Hypothalamus (tissue), 51 donors: ENCODE results near the gene NDST1.

Experiments
- DNase-seq, 51 donors: peaks; one replicate each; lab custom pipeline; 2025; lab: John Stamatoyannopoulos, UW

NDST1 gene

GRCh38 chr5:150600616-150601490 is 92.9 kb downstream of the NDST1 start:
- peak in 1 of 51 donors; percentile 10 for DNase-seq

DNA sequence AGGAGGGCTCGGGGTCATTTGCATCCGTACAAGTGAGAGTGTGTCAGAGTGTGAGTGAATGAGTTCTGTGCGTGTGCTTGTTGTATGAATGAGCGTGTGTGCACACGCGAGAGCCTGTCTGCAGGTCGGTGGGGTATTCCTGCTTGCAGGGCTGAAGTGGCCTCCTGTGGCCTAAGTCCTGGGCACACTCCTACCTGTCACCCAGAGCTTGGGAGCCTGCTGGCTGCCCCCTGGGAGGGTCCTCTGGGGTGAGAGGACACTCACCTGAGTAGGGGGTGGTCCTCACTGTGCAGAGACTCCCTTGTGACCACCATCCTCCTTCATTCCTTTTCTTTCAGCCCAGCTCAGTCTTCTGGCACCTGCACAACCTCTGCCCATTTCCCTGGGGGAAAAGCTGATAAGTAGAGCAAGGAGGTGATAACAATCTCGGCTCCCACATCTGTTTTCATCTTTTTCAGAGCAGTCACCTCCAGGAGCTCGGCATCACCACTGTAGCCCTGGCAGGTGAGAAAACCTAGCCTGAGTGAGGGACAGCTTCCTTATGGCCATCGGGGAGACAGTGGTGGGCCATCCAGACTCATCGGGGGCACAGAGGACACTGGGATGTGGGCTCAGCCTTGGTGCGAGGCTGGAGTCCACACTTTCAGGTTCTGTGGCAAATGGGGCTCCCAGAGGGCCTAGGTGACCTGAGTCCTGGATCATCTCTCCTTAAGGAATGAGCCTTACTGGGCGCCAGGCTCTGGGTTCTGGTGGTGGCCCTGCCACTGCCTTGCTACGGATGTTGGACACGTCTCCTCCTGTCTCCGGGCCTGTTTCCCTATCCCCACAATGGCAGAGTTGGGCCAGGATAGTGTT is 93.8 kb downstream of the NDST1 start:
- no peak for DNase-seq

DNA sequence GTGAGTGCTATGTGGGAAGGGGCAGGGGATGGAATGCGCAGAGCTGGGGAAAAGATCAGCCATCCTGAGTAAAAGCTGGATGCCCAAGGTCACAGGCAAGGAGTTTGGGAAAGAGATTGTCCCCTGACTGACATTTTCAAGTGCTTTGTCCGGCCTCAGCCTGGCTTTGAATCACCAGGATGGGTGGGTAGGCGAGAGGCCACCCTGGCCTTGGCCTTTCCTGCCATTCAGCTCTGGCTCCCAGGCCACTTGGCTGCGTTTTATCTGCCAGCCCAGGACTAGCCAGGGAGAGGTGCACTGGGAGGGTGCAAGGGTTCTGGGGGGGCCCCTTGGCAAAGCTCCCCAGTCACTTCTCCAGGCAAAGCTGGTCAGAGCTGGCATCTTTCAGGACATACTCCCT is 95.1 kb downstream of the NDST1 start:
- DNase-seq: no peak

GRCh38 chr5:150603491-150603890 is 95.6 kb downstream of the NDST1 start:
- DNase-seq: no peak

GRCh38 chr5:150604010-150604409 is 96.1 kb downstream of the NDST1 start:
- no peak for DNase-seq

DNA sequence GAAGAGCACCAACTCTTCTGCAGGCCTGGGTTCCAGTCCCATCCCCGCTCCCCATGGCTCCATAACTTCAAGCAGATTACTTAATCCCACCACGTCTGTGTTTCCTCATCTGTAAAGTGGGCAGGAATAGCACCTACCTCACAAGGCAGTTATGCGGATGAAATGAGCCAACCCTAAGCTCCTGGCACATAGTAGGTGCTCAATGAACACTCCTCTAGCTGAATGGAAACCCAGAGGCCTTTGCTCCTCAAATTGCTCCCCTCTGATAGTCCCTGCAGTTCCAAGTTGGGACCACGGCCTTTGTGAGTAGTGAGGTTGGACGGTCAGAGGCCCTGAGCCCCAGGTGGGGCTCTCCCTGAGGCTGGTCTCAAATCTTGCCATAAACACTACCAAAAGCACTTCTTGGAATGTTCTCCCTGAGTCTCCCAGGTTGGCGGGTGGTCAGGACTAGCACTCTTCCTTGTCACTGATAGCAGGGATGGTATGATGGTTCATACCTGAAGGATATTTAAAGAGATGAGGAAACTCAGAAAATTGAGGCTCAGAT is 97.0 kb downstream of the NDST1 start:
- no peak for DNase-seq

- DNase-seq: no peak
Observed at GRCh38 chr5:150605546-150605945, 97.6 kb downstream of the NDST1 start.

- DNase-seq: no peak
Observed at GRCh38 chr5:150606476-150606875, 98.5 kb downstream of the NDST1 start.

- DNase-seq: no peak
Observed at GRCh38 chr5:150607105-150607504, 99.2 kb downstream of the NDST1 start.
